Glomerular visceral epithelial cell (primary cell): Measurements from ENCODE around the gene CBR1.
"Not testable (repeated sequence)": the region's sequence is repeated elsewhere in the genome, so short reads cannot be mapped to it uniquely, and the experiment has no call there.

Experiments used
- DNase-seq: peaks from one replicate; pipeline ENCODE4 v3.0.0-alpha.2; 2016; ENCODE audit errors: extremely low spot score

Gene CBR1

DNA sequence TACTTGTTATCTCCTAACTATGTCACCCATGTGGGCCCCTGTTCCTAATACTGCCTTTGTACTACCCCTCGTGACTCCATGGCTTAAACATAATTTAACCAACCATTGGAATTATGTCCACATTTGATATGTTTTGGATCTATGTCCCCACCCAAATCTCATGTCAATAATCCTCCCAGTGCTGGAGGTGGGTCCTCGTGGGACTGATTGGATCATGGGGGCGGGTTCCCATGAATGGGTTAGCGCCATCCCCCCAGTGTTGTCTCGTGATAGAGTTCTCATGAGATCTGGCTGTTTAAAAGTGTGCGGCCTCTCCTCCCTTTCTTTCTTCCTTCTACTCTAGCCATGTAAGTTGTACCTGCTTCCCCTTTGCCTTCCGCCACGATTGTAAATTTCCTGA lies 9.8 kb downstream of the CBR1 start:
- DNase-seq: no peak

DNA sequence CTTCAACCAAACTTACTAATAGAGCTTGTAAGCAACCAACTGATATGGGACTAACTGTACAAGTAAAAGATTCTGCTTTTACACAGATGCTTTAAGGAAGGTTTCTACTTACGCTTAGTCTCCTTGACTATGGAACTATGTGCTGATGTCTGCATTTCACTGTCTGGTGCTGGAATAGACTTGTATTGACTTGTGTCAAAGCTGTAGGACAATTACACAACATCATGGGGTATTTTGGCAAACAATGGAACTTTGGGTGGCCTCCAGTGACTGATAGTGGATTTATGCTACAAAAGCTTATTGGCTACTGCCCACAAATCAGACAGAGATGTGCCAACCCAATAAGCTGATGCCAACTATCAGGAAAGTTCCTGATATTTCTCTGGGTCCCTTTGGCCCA lies 10.6 kb downstream of the CBR1 start:
- no peak for DNase-seq

DNA sequence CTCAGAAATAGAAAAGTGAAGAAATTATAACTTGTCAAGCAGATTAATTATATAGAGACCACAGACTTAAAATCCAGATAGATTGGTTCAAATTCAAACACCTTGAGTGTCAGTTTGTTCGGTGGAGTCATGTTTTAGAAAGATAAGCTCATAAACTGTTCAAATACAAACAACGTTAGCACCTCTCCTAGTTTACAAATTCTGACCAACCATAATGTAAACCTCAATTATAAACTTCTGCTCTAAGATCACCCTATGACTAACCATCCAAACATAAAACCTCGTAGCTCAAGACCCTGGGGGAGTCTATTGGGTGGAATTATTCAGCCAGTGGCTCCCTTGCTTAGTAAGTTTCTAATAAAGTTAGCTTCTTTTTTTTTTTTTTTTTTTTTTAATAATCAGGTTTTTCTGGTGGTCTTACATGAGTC lies 12.4 kb downstream of the CBR1 start:
- DNase-seq: no peak

DNA sequence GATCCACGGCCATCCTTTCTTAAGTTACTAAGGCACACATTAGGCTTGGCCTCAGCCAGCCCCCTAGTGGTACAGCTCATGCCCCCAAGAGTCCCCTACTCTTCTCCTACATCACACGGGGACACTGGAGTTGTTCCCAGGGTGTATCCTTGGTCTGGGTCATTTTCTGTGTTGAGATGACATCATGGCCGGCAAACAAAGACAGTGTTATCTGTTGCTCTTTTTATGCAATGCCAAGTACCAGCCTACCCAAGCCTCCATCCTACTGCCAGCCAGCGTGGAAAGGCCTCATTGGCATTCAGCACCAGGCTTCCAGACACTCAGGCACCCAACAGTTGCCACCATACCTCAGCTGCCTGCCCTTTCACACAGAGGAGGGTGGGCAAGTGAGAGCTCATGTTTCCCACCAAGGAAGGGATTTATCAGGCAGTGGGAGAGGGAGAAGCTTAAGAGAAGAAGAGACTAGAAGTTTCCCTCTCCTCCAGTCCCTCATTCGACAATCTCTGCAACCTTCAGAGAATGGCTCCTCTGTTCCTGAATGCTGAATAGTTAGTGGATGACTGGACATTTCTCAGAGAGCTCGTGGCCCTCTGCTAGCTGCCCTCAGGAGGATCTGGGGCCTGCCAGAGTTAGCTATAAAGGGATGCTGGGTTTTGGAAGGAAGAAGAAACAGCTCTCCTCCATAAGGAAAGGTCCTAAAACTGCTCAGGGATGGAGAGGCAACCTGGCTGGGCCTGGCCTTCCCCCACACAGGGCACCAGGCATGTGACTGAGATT lies 17.7 kb downstream of the CBR1 start:
- no peak for DNase-seq

DNA sequence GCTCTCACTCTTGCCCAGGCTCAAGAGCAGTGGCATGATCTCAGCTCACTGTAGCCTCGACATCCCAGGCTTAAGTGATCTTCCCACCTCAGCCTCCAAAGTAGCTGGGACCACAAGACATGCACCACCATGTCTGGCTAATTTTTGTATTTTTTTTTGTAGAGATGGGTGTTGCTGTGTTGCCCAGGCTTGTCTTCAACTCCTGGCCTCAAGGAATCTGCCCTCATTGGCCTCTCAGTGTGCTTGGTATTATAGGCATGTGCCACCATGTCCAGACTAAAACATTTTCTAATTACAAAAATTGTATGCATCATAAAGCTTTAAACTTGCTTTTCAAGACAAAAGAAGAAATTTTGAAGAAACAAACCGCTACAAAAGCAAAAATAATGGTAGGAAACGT lies 20.1 kb downstream of the CBR1 start:
- no peak for DNase-seq

DNA sequence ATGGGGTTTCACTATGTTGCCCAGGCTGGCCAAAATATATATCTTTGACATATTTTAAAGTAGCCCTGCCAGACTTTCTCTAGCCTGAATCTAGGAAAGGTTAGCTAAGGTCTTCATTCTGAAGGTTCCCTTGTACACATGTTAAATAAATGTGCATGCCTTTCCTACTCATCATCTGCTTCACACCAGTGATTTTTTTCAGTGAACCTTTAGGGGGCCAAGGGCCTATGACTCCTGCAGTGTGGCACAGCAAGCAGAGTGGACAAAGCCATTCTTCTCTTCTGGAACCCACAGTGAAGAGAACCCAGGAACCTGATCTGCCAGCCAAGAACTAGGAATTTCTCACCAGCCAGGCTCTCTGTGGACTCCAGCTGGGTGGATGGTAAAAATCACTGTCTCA lies 22.9 kb downstream of the CBR1 start:
- DNase-seq: no peak

DNA sequence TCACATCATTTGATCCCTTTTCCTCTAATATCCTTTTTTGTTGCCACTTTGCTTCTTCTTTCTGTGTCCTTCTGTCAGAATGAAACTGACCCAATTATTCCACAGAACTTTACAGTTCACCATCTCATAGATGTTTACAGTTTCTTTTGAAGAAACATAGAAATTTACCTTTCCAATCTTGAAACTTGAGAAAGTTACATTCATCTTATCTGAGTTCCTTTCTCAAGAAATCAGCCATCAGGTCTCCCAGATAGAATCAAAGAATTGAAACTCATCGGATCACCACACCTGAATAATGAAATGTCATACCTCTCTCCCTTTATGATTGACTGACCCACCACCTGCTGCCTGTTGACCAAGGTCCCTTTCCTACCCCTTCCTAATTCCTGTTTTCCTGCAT lies 23.7 kb downstream of the CBR1 start:
- DNase-seq: no peak

DNA sequence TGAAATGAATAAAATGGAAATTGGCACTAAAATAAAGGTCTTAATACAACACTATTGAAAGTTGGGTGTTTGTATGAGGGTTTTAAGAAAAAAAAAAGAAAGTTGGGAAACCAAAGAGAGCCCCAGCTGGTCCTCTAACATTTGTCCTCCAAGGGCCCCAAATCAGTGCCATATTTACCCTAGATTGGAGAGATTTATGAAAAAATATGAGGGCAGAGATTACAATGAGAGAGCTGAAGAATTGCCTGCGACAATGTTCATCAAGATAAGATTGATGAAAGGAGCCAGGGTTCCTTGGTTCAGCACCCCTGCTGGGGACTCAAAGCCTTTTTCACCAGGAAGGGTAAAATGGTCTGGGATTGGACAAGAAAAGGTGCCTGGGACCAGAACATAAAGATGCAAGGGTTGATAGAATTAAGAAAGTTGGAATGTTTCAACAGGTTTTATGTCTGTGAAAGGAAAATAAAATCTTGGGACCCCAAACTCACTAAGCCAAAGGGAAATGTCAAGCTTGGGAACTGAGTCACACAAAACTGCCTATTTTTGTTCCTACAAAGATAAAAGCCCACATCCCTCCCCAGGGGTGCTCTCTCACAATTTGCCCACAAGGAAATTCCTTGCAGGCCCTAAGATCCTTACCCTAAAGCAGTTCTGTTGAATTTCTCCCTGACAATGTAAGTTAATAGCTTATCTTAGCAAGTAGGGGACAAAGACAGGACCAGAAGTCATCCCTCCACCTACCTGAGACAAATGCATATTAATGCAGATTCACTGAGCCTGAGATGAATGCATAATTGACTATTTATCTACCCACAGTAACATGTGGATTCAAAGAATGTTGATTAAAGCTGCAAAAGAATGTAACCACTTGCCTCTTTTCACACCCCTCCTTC lies 26.8 kb downstream of the CBR1 start:
- DNase-seq: no peak

DNA sequence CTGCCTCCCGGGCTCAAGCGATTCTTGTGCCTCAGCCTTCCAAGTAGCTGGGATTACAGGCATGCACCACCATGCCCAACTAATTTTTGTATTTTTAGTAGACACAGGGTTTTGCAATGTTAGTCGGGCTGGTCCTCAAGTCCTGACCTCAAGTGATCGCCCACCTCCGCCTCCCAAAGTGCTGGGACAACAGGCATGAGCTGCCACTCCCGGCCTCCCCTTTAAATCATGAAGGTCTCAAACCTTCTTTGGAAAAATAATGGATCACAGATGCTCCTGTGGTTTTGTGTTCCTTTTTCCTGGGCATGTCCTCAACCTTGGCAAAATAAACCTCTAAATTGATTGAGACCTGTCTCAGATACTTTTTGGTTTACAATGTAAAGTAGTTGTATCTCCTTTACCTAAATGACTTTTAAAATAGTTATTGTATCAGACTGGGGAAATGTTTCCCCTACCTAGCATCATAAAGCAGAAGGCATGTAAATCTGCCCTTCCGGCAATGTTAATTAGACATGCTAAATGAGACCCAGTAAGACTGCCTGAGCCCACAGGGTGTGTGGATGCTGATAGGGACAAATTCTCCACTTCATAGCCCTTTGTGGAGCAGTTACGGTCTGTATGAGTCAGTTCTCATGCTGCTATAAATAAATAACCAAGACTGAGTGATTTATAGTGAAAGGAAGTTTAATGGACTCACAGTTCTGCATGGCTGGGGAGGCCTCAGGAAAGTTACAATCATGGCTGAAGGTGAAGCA lies 27.8 kb downstream of the CBR1 start:
- peak; percentile 58 for DNase-seq

DNA sequence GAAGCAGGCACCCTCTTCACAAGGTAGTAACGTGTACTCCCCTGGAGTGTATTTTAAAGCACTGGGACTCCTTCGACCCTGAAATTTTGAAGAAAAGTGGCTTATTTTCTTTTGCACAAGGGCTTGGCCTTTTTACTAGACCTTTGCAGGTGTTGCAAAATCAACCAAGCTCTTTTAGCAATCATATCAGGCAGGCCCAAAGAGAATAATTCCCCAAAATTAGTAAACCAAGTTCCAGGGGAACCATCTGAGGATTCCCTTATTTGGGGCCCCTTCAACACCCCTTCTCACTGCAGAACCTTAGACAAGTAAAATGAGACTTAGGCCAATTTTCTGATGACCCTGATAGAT lies 28.3 kb downstream of the CBR1 start:
- no peak for DNase-seq

DNA sequence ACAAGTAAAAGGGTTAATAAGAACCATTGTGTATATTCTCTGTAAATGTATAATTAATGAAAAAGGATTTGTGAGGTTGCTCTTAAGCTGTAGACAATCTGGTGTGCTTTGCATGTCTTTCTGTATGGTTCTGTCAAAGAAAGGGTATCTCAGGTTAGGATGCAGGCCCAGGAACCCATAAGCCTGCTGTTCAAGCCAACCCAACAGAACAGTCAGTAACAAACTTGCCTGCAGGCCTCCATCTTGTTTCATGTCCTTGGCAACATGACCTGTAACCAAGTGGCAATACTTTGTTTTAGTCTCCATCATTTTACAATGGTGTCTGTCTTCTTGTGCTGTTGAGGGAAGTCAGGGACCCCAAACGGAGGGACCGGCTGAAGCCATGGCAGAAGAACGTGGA lies 29.2 kb downstream of the CBR1 start:
- no peak for DNase-seq

DNA sequence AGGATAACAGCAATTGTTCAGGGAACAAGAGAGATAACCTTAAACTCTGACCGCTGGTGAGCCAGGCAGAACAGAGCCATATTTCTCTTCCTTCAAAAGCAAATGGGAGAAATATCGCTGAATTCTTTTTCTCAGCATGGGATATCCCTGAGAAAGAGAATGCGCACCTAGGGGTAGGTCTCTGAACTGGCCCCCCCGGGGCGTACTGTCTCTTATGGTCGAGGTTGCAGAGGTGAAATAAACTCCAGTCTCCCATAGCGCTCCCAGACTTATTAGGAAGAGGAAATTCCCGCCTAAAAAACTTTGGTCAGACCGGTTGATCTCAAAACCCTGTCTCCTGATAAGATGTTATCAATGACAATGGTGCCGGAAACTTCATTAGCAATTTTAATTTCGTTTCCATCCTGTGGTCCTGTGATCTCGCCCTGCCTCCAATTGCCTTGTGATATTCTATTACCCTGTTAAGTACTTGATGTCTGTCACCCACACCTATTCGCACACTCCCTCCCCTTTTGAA lies 29.9 kb downstream of the CBR1 start:
- DNase-seq: not testable (repeated sequence)

DNA sequence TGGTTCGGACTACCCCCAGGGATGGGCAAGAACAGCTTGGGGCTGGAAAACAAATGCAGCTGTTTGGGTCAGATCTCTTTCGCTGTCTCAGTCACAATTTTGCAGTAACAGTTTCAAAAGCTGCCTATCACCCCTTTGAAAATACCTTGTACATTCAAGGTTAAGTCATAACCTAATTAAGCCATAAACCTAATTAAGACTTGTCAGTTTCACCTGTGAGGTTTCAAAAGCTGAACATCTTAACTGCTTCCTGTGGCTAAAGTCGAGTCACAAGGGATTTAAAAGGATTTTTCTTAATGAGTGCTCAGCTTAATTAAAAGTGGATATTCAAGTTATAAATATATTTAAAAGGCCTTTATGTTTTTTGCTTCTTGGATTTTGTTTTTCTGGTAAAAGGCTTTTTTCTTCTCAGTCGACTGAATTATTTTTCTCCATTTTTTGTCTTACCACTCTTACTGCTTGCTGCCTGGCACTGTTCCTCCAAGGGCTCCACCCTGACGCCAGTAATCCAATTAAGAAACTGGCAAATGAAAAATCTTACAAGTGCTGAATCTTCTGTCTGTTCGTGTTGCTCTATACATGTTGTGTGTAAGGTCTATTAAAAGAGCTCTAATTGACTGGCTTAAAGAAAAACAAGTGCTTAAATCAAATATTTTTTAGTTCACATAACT lies 31.3 kb downstream of the CBR1 start:
- DNase-seq: no peak

DNA sequence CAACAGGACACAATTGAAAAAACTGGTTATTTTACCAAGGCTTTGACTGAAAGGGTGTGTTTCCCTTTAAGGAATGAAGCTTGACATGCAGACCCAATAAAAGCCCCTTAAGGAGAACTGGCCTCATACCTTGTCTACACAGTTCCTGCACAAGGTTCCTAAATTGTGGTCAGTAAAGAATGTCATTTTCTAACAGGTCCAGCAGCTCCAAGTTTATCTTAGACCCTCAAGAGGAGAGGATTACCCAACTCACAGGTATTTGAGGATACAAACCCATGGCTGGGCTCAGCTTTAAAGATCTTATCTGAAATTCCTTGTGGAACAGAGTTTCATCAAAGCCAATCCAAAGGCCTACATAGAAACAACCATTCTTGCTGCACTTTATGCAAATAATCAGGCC lies 33.6 kb downstream of the CBR1 start:
- DNase-seq: no peak

DNA sequence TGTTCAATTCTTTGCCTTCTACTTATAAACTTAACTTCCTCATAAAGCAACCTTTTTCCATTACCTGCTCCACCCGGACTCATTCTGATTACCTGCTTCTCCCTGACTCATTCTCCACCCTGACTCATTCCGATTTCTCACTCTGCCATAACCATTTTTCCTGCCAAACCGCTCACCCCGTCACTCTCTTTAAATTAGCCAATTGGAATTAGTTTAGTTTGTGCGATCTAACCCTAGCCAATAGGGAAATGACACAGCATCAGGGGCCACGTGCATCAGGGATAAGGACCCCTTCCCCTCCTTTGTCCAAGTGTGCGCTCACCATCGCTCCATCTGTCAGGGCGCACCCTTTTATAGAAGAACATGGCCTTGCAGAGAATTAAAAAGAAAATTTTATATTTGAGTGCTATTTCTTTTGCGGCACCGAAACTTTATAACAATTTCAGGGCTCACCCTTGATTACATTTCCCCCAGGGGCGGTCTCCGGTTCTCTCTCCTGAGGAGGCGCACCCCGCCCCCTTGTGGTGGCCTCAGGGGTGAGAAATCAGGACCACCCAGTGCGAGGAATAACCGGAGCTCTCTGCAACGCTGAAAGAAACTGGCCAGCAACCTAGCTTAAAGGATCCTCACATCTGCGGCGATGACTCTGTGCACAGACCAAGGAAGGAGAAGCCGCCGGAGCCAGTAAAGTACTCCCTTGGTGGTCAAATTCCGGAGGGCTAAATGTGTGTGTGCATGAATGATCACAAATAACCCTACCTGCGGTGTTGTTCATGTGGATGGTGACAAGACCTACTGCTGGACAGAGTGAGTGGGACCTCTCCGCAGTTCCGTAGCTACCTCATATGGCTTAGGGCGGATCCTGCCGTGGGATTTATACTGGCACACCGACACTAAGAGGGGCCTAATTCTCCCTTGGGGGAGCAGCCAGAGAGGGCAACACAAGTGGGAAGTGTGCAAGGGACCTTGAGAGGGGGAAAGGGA lies 34.8 kb downstream of the CBR1 start:
- peak; percentile 77 for DNase-seq

DNA sequence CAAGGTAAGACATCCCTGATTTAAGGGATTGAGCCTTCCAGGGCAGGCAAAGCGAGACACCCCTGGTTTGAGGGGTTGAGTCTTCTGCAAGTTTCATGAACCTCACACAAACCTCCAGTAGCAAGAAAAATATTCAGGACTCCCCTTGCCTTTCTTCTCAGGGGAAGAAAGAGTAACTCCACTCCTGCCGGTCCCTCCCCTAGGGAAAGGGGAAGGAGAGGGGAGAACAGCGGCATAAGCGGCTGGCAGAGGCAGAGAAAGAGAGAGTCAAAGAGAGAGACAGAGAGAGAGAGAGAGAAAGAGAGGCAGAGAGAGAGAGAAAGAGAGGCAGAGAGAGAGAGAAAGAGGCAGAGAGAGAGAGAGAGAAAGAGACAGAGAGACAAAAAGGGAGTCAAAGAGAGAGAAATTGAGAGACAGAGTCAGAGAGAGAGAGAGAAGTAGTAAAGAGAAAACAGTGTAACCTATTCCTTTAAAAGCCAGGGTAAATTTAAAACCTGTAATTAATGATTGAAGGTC lies 35.6 kb downstream of the CBR1 start:
- no peak for DNase-seq

DNA sequence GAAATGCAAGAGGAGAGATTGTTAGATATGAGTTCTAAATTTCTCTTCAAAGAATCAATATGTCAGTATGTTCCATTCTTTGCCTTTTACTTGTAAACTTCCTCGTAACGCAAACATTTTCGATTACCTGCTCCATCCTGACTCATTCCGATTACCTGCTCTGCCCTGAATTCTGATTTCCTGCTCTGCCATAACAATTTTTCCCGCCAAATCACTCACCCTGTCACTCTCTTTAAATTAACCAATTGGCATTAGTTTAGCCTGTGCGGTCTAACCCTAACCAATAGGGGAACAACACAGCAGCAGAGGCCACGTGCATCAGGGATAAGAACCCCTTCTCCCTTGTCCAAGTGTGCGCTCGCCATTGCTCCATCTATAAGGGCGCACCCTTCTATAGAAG lies 40.0 kb downstream of the CBR1 start:
- DNase-seq: no peak

DNA sequence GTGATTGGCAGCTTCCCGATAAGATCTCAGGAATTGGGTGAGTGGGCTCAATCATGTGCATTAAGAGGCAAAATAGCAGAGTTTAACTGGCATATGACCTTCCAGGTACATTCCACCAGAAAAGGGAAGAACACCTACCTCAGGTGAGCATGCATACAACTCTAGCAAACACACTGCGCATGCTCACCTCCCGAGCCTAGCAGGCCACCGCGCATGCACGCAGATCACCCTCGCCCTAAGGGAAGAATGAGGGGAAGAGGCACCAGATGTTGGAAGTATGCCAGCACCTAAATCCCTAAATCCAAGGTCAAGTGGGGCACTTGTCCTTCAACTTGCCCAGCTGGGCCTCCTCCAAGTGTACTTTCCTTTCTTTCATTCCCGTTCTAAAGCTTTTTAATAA lies 41.4 kb downstream of the CBR1 start:
- no peak for DNase-seq

DNA sequence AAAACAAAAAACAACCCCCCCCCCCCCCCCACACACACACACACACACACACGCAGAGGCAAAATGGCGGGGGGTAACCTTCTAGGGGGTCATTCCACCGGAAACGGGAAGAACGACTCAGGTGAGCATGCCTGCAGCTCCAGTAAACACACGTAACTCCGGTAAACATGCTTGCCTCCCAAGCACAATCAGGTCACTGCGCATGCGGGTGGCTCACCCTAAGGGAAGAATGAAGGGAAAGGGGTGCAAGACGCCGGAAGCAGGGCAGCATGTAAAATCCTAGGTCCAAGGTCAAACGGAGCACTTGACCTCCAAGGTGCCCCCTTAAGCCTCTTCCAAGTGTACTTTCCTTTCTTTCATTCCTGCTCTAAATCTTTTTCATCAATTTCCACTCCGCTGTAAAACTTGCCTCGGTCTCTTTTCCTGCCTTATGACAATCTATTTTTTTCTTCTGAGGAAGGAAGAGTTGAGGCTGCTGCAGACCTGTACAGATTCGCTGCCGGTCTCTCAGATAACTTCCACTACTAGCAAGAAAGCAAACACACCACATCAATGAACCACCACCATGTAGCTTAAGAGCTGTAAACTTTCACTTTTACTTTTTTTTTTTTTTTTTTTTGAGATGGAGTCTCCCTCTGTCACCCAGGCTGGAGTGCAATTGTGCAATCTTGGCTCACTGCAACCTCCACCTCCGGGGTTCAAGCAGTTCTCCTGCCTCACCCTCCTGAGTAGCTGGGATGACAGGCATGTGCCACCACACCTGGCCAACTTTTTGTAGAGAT lies 44.0 kb downstream of the CBR1 start:
- DNase-seq: no peak
